A549 (cell line): ENCODE measurements around the gene RECK. TPM values are rescaled to one million over a fixed set of nuclear protein-coding genes. Genes with fewer than 3 reads are reported as not detected.
A peak's percentile ranks its signal among the peaks of the same experiment; 100 is the strongest.

Experiments used
- ATAC-seq, 2 experiments: fragments of 200-7000 bp in 1 of 2; fragments of >200 bp in 1 of 2; cut with Nextera tagmentation in 1 of 2; cut with Tn5 transposase in 1 of 2; 3 replicates each; pipeline versions ENCODE4 v1.8.0 to v1.9.1; 2018 to 2020; ENCODE audit warnings: mild to moderate bottlenecking in 1 of 2, moderate library complexity in 1 of 2
- CTCF ChIA-PET: fragments of 300-600 bp; sonication (Branson Sonifier 250); formaldehyde crosslinking; extraction: SDS; loops from one replicate; lab custom pipeline; 2021; ENCODE audit warnings: antibody characterized with exemption, inconsistent platforms; lab: Yijun Ruan, JAX
- POLR2A ChIA-PET: fragments of 350-600 bp; formaldehyde crosslinking; extraction: SDS; loops from one replicate; lab custom pipeline; 2021; ENCODE audit warnings: antibody characterized with exemption, inconsistent platforms; lab: Yijun Ruan, JAX
- DNase-seq, 2 experiments: peaks; one replicate each; pipeline versions ENCODE4 v3.0.0 to v3.0.0-alpha.2; 2011 to 2016; ENCODE audit warnings: low read depth in 1 of 2, low spot score in 1 of 2
- FAIRE-seq: peaks from 2 replicates; lab custom pipeline; 2011; peaks lifted over from hg19 to GRCh38; lab: Jason Lieb, UNC
- H3K27ac ChIP-seq, 2 experiments: fragments of >200 bp; sonication (Bioruptor Twin); formaldehyde crosslinking; 3 replicates each; pipeline ENCODE4 v1.5.1; 2016 to 2017
- H3K4me1 ChIP-seq: fragments of >200 bp; sonication (Bioruptor Twin); formaldehyde crosslinking; 3 replicates; pipeline ENCODE4 v1.6.1; 2016
- H3K4me2 ChIP-seq: fragments of >200 bp; sonication (Bioruptor Twin); formaldehyde crosslinking; 3 replicates; pipeline ENCODE4 v1.6.1; 2016
- H3K4me3 ChIP-seq: fragments of >200 bp; sonication (Bioruptor Twin); formaldehyde crosslinking; 3 replicates; pipeline ENCODE4 v1.5.1; 2016
- H3K9me3 ChIP-seq: fragments of >200 bp; sonication (Bioruptor Twin); formaldehyde crosslinking; 3 replicates; pipeline ENCODE4 v1.6.1; 2016
- ATOH8 ChIP-seq: fragments of 250-450 bp; sonication (Bioruptor Pico); IDR thresholded peaks from 2 replicates; pipeline ENCODE4 v1.5.0; 2020; ENCODE audit warnings: low read depth, mild to moderate bottlenecking, moderate library complexity
- CBX2 ChIP-seq: fragments of 200-600 bp; sonication (generic); IDR thresholded peaks from 2 replicates; pipeline ENCODE4 v1.6.1; 2016; ENCODE audit warnings: low read depth, mild to moderate bottlenecking, borderline replicate concordance
- CBX8 ChIP-seq: fragments of 200-600 bp; sonication (generic); IDR thresholded peaks from 2 replicates; pipeline ENCODE4 v1.6.1; 2016
- E2F6 ChIP-seq: IDR thresholded peaks from 2 replicates; pipeline ENCODE4 v1.6.1; 2012; ENCODE audit warnings: low read depth, borderline replicate concordance
- EHF ChIP-seq: fragments of 250-450 bp; sonication (Bioruptor Pico); IDR thresholded peaks from 2 replicates; pipeline ENCODE4 v1.5.0; 2020; ENCODE audit warnings: mild to moderate bottlenecking
- ESRRA ChIP-seq: fragments of 150-350 bp; IDR thresholded peaks from 2 replicates; pipeline ENCODE4 v1.6.1; 2014; ENCODE audit warnings: mild to moderate bottlenecking, low read length, borderline replicate concordance
- HES2 ChIP-seq: fragments of >200 bp; sonication (Bioruptor Twin); formaldehyde crosslinking; IDR thresholded peaks from 2 replicates; pipeline ENCODE4 v1.6.1; 2016
- HEYL ChIP-seq: fragments of 250-450 bp; sonication (Bioruptor Pico); IDR thresholded peaks from 2 replicates; pipeline ENCODE4 v1.8.0; 2021; ENCODE audit warnings: mild to moderate bottlenecking, moderate library complexity
- HOXA7 ChIP-seq: fragments of 250-450 bp; sonication (Bioruptor Pico); IDR thresholded peaks from 2 replicates; pipeline ENCODE4 v1.5.0; 2020; ENCODE audit warnings: mild to moderate bottlenecking, moderate library complexity
- JUNB ChIP-seq: fragments of >200 bp; sonication (Bioruptor Twin); formaldehyde crosslinking; IDR thresholded peaks from 2 replicates; pipeline ENCODE4 v1.6.1; 2016
- KDM5A ChIP-seq: fragments of 200-600 bp; sonication (generic); IDR thresholded peaks from 2 replicates; pipeline ENCODE4 v1.6.1; 2016; ENCODE audit warnings: antibody characterized with exemption, mild to moderate bottlenecking
- MAX ChIP-seq: IDR thresholded peaks from 2 replicates; pipeline ENCODE4 v1.6.1; 2012
- NPAS2 ChIP-seq: fragments of 250-450 bp; sonication (Bioruptor Pico); IDR thresholded peaks from 2 replicates; pipeline ENCODE4 v1.8.0; 2022; ENCODE audit warnings: mild to moderate bottlenecking, moderate library complexity, borderline replicate concordance
- NR3C1 ChIP-seq: fragments of >200 bp; sonication (Bioruptor Twin); formaldehyde crosslinking; IDR thresholded peaks from 3 replicates; pipeline ENCODE4 v1.6.1; 2017
- POLR2A ChIP-seq: IDR thresholded peaks from 2 replicates; pipeline ENCODE4 v1.6.1; 2012; ENCODE audit warnings: mild to moderate bottlenecking, low read length
- RCOR1 ChIP-seq: fragments of 150-350 bp; IDR thresholded peaks from 2 replicates; pipeline ENCODE4 v1.6.1; 2014; ENCODE audit warnings: antibody characterized with exemption, low read length, low read depth
- REST ChIP-seq: fragments of 200-600 bp; sonication (generic); IDR thresholded peaks from 2 replicates; pipeline ENCODE4 v1.6.1; 2016; ENCODE audit warnings: antibody characterized with exemption, mild to moderate bottlenecking, moderate library complexity
- TP53 ChIP-seq: fragments of 250-450 bp; sonication (Bioruptor Pico); IDR thresholded peaks from 2 replicates; pipeline ENCODE4 v1.5.0; 2021; ENCODE audit warnings: mild to moderate bottlenecking, moderate library complexity
- USF2 ChIP-seq: fragments of 450-650 bp; IDR thresholded peaks from 2 replicates; pipeline ENCODE4 v1.6.1; 2014; ENCODE audit warnings: antibody characterized with exemption
- ZSCAN20 ChIP-seq: fragments of 250-450 bp; sonication (Bioruptor Pico); IDR thresholded peaks from 2 replicates; pipeline ENCODE4 v1.8.0; 2022; ENCODE audit warnings: mild to moderate bottlenecking, moderate library complexity
- WGBS: methylation state at CpG from one replicate; pipeline ENCODE4 v1.1.6; 2017; ENCODE audit errors: missing lambda C conversion rate; 5-methylcytosine and 5-hydroxymethylcytosine counted together
- polyA plus RNA-seq, 4 experiments: library from polyadenylated mRNA; depleted of rRNA in 3 of 4; stranded (reverse); fragments of >200 nt; fragmentation: RNase III in 1 of 4; extraction: RNeasy Plus Mini Kit Qiagen cat#74134 plus additional on column Dnase treatment in 1 of 4; gene quantifications; 2 replicates in 3 of 4; 3 replicates in 1 of 4; pipeline ENCODE4 v1.2.3, GENCODE V29; 2011 to 2017

RECK gene
- polyA plus RNA-seq, 2 of the 4 experiments (the other 2 are of a cell fraction): 5.0 to 8.7 TPM

- TF ChIP-seq REST (no peak), CBX8 (no peak)
- TF ChIP-seq, all 56 proteins: peak for 0
Observed at GRCh38 chr9:36126016-36126730, 89.5 kb downstream of the RECK start (continued).

- ChIA-PET POLR2A (no interaction called here), CTCF (interaction anchor here (0.7 to 1.6 kb wide), 4 partner anchors 10 to 39 kb away, joined by 3 to 4 read pairs (median 3); no protein-coding TSS in a partner anchor)
- FAIRE-seq (no peak), ATAC-seq (peak in 1 of 2 experiments; percentile 15; a peak in 1 of 6 replicates), DNase-seq (no peak)
- no peaks in the 10 kb centered on the region for H3K4me1 ChIP-seq
- H3K9me3 ChIP-seq: no peaks in the 10 kb centered on the region
- WGBS: 75% methylated on average over 5 of the region's 5 CpGs
- H3K4me2 ChIP-seq: no peak overlapping the region
- no peak overlapping the region for H3K4me3 ChIP-seq
- TF ChIP-seq RCOR1 (no peak), MAX (no peak), EHF (no peak), KDM5A (no peak), HEYL (CRISPR knock-in tag) (no peak), CBX2 (no peak), TP53 (CRISPR knock-in tag) (no peak), E2F6 (no peak), ZSCAN20 (no peak), JUNB (no peak), USF2 (no peak), NPAS2 (CRISPR knock-in tag) (no peak), ESRRA (no peak), POLR2A (no peak), HOXA7 (no peak), HES2 (no peak), ATOH8 (CRISPR knock-in tag) (no peak), NR3C1 (no peak)
- no peak overlapping the region for H3K27ac ChIP-seq
Observed at GRCh38 chr9:36127652-36128244, 91.0 kb downstream of the RECK start.
